ENCODE results near the gene JPT1. TPM values are rescaled to one million over a fixed set of nuclear protein-coding genes. Genes with fewer than 3 reads are reported as not detected.

JPT1 gene
- total RNA-seq, 1 experiment from 2014 or later = 341 TPM

DNA sequence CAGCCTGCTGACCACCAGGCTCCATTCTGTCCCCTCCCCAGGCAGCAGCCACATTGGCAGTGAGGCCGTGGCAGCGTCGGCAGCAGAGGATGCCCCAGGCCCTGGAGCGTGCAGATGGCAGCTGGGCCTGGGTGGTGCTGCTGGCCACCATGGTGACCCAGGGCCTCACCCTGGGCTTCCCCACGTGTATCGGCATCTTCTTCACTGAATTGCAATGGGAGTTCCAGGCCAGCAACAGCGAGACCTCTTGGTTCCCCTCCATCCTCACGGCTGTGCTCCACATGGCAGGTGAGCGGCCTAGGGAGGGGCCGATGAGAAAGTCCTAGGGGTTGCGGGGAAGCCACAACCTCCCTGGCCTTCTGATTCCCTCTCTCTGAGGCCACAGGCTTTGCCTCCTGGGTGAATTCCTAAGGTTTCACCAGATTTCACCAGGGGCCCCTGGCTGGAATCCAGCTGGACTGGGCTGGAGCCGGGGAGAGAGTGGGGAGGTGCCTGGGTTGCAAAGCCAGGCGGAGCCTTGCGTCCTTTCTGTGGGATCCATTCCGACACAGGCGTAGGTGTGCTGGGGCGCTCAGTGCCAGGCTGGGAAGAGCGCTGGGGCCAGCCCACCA is 60.7 kb downstream of the JPT1 start:
- Mint-ChIP-seq H3K27ac (no peak overlapping the region; the same call in 1 of the 2 replicates), H3K27me3 (ENCODE audit: low read depth) (no peaks in the 10 kb centered on the region; the same call in 1 of the 2 replicates), H3K4me3 (no peak overlapping the region), H3K4me1 (peaks cover 45% of the 10 kb centered on the region), H3K36me3 (peaks cover 10% of the 10 kb centered on the region; the same call in 1 of the 2 replicates), H3K9me3 (no peaks in the 10 kb centered on the region)
- TF ChIP-seq SOX15 (CRISPR knock-in tag; IDR thresholded peaks at IDR 0.05) (no peak), ATF2 (CRISPR knock-in tag; IDR thresholded peaks at IDR 0.05; ENCODE audit: borderline replicate concordance, low read depth) (no peak), ETV6 (CRISPR knock-in tag; IDR thresholded peaks at IDR 0.05) (no peak), NFATC4 (CRISPR knock-in tag; IDR thresholded peaks at IDR 0.05) (no peak), IRF1 (CRISPR knock-in tag; IDR thresholded peaks at IDR 0.05) (no peak), FOXP1 (CRISPR knock-in tag; IDR thresholded peaks at IDR 0.05; ENCODE audit: borderline replicate concordance) (no peak), SP1 (CRISPR knock-in tag; conservative IDR thresholded peaks at IDR 0.05) (no peak), OVOL2 (CRISPR knock-in tag; IDR thresholded peaks at IDR 0.05; ENCODE audit: borderline replicate concordance) (no peak), TCF7 (CRISPR knock-in tag; IDR thresholded peaks at IDR 0.05; ENCODE audit: low read depth) (no peak), E2F5 (CRISPR knock-in tag; IDR thresholded peaks at IDR 0.05) (no peak), EMX1 (CRISPR knock-in tag; IDR thresholded peaks at IDR 0.05) (no peak), CREB1 (CRISPR knock-in tag; IDR thresholded peaks at IDR 0.05) (no peak)
- TF ChIP-seq, protein P1, sequence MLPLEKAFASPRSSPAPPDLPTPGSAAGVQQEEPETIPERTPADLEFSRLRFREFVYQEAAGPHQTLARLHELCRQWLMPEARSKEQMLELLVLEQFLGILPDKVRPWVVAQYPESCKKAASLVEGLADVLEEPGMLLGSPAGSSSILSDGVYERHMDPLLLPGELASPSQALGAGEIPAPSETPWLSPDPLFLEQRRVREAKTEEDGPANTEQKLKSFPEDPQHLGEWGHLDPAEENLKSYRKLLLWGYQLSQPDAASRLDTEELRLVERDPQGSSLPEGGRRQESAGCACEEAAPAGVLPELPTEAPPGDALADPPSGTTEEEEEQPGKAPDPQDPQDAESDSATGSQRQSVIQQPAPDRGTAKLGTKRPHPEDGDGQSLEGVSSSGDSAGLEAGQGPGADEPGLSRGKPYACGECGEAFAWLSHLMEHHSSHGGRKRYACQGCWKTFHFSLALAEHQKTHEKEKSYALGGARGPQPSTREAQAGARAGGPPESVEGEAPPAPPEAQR (CRISPR knock-in tag; IDR thresholded peaks at IDR 0.05) = no peak
- TF ChIP-seq, protein P2, sequence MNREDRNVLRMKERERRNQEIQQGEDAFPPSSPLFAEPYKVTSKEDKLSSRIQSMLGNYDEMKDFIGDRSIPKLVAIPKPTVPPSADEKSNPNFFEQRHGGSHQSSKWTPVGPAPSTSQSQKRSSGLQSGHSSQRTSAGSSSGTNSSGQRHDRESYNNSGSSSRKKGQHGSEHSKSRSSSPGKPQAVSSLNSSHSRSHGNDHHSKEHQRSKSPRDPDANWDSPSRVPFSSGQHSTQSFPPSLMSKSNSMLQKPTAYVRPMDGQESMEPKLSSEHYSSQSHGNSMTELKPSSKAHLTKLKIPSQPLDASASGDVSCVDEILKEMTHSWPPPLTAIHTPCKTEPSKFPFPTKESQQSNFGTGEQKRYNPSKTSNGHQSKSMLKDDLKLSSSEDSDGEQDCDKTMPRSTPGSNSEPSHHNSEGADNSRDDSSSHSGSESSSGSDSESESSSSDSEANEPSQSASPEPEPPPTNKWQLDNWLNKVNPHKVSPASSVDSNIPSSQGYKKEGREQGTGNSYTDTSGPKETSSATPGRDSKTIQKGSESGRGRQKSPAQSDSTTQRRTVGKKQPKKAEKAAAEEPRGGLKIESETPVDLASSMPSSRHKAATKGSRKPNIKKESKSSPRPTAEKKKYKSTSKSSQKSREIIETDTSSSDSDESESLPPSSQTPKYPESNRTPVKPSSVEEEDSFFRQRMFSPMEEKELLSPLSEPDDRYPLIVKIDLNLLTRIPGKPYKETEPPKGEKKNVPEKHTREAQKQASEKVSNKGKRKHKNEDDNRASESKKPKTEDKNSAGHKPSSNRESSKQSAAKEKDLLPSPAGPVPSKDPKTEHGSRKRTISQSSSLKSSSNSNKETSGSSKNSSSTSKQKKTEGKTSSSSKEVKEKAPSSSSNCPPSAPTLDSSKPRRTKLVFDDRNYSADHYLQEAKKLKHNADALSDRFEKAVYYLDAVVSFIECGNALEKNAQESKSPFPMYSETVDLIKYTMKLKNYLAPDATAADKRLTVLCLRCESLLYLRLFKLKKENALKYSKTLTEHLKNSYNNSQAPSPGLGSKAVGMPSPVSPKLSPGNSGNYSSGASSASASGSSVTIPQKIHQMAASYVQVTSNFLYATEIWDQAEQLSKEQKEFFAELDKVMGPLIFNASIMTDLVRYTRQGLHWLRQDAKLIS (CRISPR knock-in tag; IDR thresholded peaks at IDR 0.05; ENCODE audit: borderline replicate concordance) = no peak
- ATAC-seq (no peak), DNase-seq (ENCODE audit: low spot score) (no peak)
- CTCF ChIA-PET = interaction anchor here (0.6 to 4.1 kb wide), 4 partner anchors 12 to 1663 kb away, joined by 3 to 18 read pairs (median 5); no protein-coding TSS in a partner anchor
- POLR2A ChIA-PET = interaction anchor here (0.6 kb wide), 1 partner anchor 333 kb away, joined by 3 read pairs; no protein-coding TSS in a partner anchor

GRCh38 chr17:75091855-75092327 is 62.4 kb downstream of the JPT1 start:
- Mint-ChIP-seq H3K4me1 (peaks cover 52% of the 10 kb centered on the region), H3K4me3 (no peak overlapping the region), H3K36me3 (peaks cover 5% of the 10 kb centered on the region; the same call in 1 of the 2 replicates), H3K27ac (peak overlapping the region; percentile 94), H3K27me3 (ENCODE audit: low read depth) (no peaks in the 10 kb centered on the region; the same call in 1 of the 2 replicates), H3K9me3 (no peaks in the 10 kb centered on the region)
- TF ChIP-seq SMAD4 (CRISPR knock-in tag; IDR thresholded peaks at IDR 0.05) (no peak), GABPB1 (CRISPR knock-in tag; IDR thresholded peaks at IDR 0.05) (no peak), ZBTB21 (CRISPR knock-in tag; IDR thresholded peaks at IDR 0.05; ENCODE audit: borderline replicate concordance) (no peak), ZNF219 (CRISPR knock-in tag; IDR thresholded peaks at IDR 0.05; ENCODE audit: borderline replicate concordance) (no peak), ZNF423 (CRISPR knock-in tag; IDR thresholded peaks at IDR 0.05) (no peak), JAZF1 (CRISPR knock-in tag; IDR thresholded peaks at IDR 0.05) (no peak), ZBTB43 (CRISPR knock-in tag; IDR thresholded peaks at IDR 0.05) (no peak), USF2 (CRISPR knock-in tag; IDR thresholded peaks at IDR 0.05) (no peak), NFATC4 (CRISPR knock-in tag; IDR thresholded peaks at IDR 0.05) (no peak), RELA (CRISPR knock-in tag; IDR thresholded peaks at IDR 0.05; ENCODE audit: borderline replicate concordance) (no peak)
- TF ChIP-seq, protein P3, sequence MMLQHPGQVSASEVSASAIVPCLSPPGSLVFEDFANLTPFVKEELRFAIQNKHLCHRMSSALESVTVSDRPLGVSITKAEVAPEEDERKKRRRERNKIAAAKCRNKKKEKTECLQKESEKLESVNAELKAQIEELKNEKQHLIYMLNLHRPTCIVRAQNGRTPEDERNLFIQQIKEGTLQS (CRISPR knock-in tag; conservative IDR thresholded peaks at IDR 0.05) = no peak
- POLR2A ChIA-PET = no interaction called here
- DNase-seq (ENCODE audit: low spot score) (no peak), ATAC-seq (no peak)
- CTCF ChIA-PET = interaction anchor here (0.7 to 1.9 kb wide), 7 partner anchors 14 to 173 kb away, joined by 3 to 13 read pairs (median 6); no protein-coding TSS in a partner anchor
